ENCODE results near the gene TMUB2. TPM values are rescaled to one million over a fixed set of nuclear protein-coding genes. Genes with fewer than 3 reads are reported as not detected.
A peak's percentile ranks its signal among the peaks of the same experiment; 100 is the strongest.
"Not testable (repeated sequence)": the region's sequence is repeated elsewhere in the genome, so short reads cannot be mapped to it uniquely, and the experiment has no call there.

Gene TMUB2
- total RNA-seq, 1 donor from 2014 or later, result 41.9 TPM

DNA sequence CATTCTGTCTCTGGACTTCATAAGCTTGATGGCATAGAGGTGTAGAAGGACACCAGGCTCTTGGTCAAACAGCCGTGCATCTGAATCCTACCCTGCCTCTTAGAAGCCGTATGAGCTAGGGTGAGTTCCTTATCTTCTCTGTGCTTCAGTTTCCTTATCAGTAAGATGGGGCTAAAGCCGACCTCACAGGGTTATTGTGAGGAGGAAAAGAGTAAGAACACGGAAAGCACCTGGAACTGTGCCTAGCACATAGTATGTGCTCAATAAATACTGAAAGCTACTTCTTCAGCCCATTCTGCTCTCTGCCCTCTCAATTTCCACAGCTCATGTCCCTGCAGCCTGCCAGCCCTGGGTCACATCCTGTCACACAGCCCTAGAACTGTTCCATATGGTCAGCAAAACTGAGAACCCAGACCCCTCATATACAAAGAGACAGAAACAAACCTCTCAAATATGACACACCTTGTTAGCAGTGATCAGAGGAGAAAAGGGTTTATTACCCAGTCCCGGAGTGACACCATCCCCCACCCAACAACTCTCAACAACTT lies 49.7 kb downstream of the TMUB2 start:
- TF ChIP-seq, protein P1, sequence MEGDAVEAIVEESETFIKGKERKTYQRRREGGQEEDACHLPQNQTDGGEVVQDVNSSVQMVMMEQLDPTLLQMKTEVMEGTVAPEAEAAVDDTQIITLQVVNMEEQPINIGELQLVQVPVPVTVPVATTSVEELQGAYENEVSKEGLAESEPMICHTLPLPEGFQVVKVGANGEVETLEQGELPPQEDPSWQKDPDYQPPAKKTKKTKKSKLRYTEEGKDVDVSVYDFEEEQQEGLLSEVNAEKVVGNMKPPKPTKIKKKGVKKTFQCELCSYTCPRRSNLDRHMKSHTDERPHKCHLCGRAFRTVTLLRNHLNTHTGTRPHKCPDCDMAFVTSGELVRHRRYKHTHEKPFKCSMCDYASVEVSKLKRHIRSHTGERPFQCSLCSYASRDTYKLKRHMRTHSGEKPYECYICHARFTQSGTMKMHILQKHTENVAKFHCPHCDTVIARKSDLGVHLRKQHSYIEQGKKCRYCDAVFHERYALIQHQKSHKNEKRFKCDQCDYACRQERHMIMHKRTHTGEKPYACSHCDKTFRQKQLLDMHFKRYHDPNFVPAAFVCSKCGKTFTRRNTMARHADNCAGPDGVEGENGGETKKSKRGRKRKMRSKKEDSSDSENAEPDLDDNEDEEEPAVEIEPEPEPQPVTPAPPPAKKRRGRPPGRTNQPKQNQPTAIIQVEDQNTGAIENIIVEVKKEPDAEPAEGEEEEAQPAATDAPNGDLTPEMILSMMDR (IDR thresholded peaks at IDR 0.05), result no peak
- no peak for ATAC-seq
- Histone ChIP-seq H3K27me3 (ENCODE audit: low read depth) (no peaks in the 10 kb centered on the region), H3K4me3 (no peak overlapping the region), H3K27ac (no peak overlapping the region), H3K4me1 (no peaks in the 10 kb centered on the region), H3K36me3 (no peaks in the 10 kb centered on the region), H3K9me3 (no peaks in the 10 kb centered on the region)
- intact Hi-C loops (cut with DNase I), result no loop called here
- no peak for DNase-seq

DNA sequence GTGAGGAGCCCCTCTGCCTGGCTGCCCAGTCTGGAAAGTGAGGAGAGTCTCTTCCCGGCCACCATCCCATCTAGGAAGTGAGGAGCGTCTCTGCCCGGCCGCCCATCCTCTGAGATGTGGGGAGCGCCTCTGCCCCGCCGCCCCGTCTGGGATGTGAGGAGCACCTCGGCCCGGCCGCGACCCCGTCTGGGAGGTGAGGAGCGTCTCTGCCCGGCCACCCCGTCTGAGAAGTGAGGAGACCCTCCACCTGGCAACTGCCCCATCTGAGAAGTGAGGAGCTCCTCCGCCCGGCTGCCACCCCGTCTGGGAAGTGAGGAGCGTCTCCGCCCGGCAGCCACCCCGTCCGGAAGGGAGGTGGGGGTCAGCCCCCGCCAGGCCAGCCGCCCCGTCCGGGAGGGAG lies 51.1 kb downstream of the TMUB2 start:
- intact Hi-C loops (cut with DNase I); H3K4me3 ChIP-seq; ATAC-seq; DNase-seq; H3K4me1 ChIP-seq; H3K27me3 ChIP-seq (ENCODE audit: low read depth); H3K9me3 ChIP-seq; H3K27ac ChIP-seq; H3K36me3 ChIP-seq: not testable (repeated sequence)

DNA sequence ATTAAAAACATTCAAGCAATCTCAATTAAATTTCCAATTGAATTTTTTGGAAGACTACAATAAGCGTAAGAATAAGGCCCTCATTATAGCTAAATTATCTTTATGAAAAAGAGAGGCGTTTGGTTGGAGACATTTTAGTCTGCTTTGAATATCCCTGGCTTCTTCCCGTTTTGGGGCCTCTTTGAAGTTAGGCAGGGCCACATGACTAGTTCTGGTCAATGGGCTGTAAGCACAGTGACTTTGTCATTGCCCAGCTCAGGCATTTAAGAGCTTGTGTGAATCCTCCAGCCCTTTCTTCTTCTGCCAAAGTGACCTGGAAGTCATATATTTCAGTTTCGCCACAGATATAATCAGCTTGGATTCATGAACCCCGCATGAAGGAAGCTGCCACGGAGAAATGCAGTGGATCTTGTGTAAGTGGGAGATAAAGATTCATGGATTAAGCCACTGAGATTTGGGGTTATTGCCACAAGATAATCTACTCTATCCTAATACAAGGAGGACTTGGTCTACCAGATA lies 54.4 kb downstream of the TMUB2 start:
- TF ChIP-seq, protein P1 (IDR thresholded peaks at IDR 0.05), result no peak
- ATAC-seq (peak in 1 of 2 donors; percentile 47), DNase-seq (no peak)
- no peak overlapping the region for H3K27ac ChIP-seq
- H3K9me3 ChIP-seq, result no peaks in the 10 kb centered on the region
- H3K27me3 ChIP-seq (ENCODE audit: low read depth), result no peaks in the 10 kb centered on the region
- no peaks in the 10 kb centered on the region for H3K36me3 ChIP-seq
- H3K4me3 ChIP-seq, result no peak overlapping the region
- intact Hi-C loops (cut with DNase I), result no loop called here
- peaks cover 6% of the 10 kb centered on the region for H3K4me1 ChIP-seq

Small RNAs within 50 kb of the gene (microRNA-seq; reads per million reads assigned to microRNA genes)
- not detected for gene MIR6782 (ENCODE audit: borderline number of aligned reads)

Other genes starting within 250 kb of the TMUB2 start
- gene PPY, start 244.5 kb upstream of the TMUB2 start, total RNA-seq, result not detected
- gene PYY, start 233.0 kb upstream of the TMUB2 start, total RNA-seq, result not detected
- 6.4 TPM for gene NAGS, start 182.3 kb upstream of the TMUB2 start, total RNA-seq
- gene TMEM101, start 172.0 kb upstream of the TMUB2 start, total RNA-seq, result 28.4 TPM
- 39.1 TPM for gene LSM12, start 120.3 kb upstream of the TMUB2 start, total RNA-seq
- 40.1 TPM for gene G6PC3, start 116.2 kb upstream of the TMUB2 start, total RNA-seq
- gene HDAC5, start 63.3 kb upstream of the TMUB2 start, total RNA-seq, result 59.2 TPM
- gene HROB, start 45.0 kb upstream of the TMUB2 start, total RNA-seq, result 0.50 TPM
- gene ASB16, start 16.3 kb upstream of the TMUB2 start, total RNA-seq, result not detected
- 67.4 TPM for gene ATXN7L3, start 12.9 kb downstream of the TMUB2 start, total RNA-seq
- gene UBTF, start 32.7 kb downstream of the TMUB2 start, total RNA-seq, result 56.7 TPM
- gene SLC4A1, start 81.2 kb downstream of the TMUB2 start, total RNA-seq, result 0.83 TPM
- 0.38 TPM for gene RUNDC3A, start 121.6 kb downstream of the TMUB2 start, total RNA-seq
- 76.1 TPM for gene SLC25A39, start 137.9 kb downstream of the TMUB2 start, total RNA-seq
- gene GRN, start 158.3 kb downstream of the TMUB2 start, total RNA-seq, result 1,241 TPM
- gene FAM171A2, start 176.9 kb downstream of the TMUB2 start, total RNA-seq, result 1.2 TPM
- gene ITGA2B, start 202.7 kb downstream of the TMUB2 start, total RNA-seq, result 5.2 TPM

Data from lower lobe of right lung (tissue), 2 donors.